ENCODE results near the gene CACNA2D3.

The CACNA2D3 gene

GRCh38 chr3:54341811-54342210 is 219.5 kb downstream of the CACNA2D3 start:
- no peak overlapping the region for H4K91ac ChIP-seq (ENCODE audit: low read depth, low read length, poor library complexity)
- H3K79me1 ChIP-seq (ENCODE audit: low read depth, low read length), result no peaks in the 10 kb centered on the region
- H3K18ac ChIP-seq (ENCODE audit: low read length), result no peak overlapping the region
- H3K23ac ChIP-seq (ENCODE audit: low read depth, low read length, poor library complexity), result no peak overlapping the region
- no peak overlapping the region for H2BK120ac ChIP-seq (ENCODE audit: low read depth, low read length)
- no peak overlapping the region for H2AFZ ChIP-seq (ENCODE audit: low read length)
- H2BK15ac ChIP-seq (ENCODE audit: low read length), result no peak overlapping the region
- no peak for DNase-seq (ENCODE audit: low spot score)
- no peak overlapping the region for H3K4ac ChIP-seq (ENCODE audit: low read length)
- H2BK12ac ChIP-seq (ENCODE audit: low read length), result no peak overlapping the region
- H3K4me3 ChIP-seq (ENCODE audit: low read length in 2 of 2), result no peak overlapping the region
- H2BK5ac ChIP-seq (ENCODE audit: low read length), result no peak overlapping the region
- no peaks in the 10 kb centered on the region for H3K4me1 ChIP-seq (ENCODE audit: control insufficient read depth in 2 of 2, insufficient read depth in 1 of 2, low read depth in 1 of 2, low read length in 2 of 2)
- no peaks in the 10 kb centered on the region for H3K36me3 ChIP-seq (replicated peaks in 1 of 2; ENCODE audit: control insufficient read depth in 2 of 2, insufficient read depth in 2 of 2, low read length in 2 of 2)
- no peaks in the 10 kb centered on the region for H3K9me3 ChIP-seq (replicated peaks in 1 of 2; ENCODE audit: control insufficient read depth in 2 of 2, insufficient read depth in 1 of 2, low read depth in 1 of 2, low read length in 2 of 2)
- H2AK5ac ChIP-seq (ENCODE audit: low read depth, low read length), result no peak overlapping the region
- no peak overlapping the region for H3K4me2 ChIP-seq (ENCODE audit: insufficient read depth, low read length, poor library complexity, severe bottlenecking)
- WGBS, 2 donors (ENCODE audit: extremely low coverage in 2 of 2, insufficient read length in 2 of 2, insufficient replicate concordance in 1 of 2), result no CpG with 5 or more reads among the region's 2 CpGs
- no peaks in the 10 kb centered on the region for H3K27me3 ChIP-seq (ENCODE audit: control insufficient read depth in 3 of 3, insufficient read depth in 3 of 3, low read depth in 1 of 3, low read length in 3 of 3)
- H3K14ac ChIP-seq (ENCODE audit: low read length), result no peak overlapping the region
- no peak overlapping the region for H3K9ac ChIP-seq (ENCODE audit: low read depth, low read length, poor library complexity)
- no peak overlapping the region for H3K27ac ChIP-seq (replicated peaks; ENCODE audit: low read length)
- no peak overlapping the region for H4K8ac ChIP-seq (ENCODE audit: low read depth, low read length)

- Histone ChIP-seq H3K36me3 (replicated peaks in 1 of 2; ENCODE audit: control insufficient read depth in 2 of 2, insufficient read depth in 2 of 2, low read length in 2 of 2) (no peaks in the 10 kb centered on the region), H4K8ac (ENCODE audit: low read depth, low read length) (peak overlapping the region; percentile 52), H3K9me3 (replicated peaks in 1 of 2; ENCODE audit: control insufficient read depth in 2 of 2, insufficient read depth in 1 of 2, low read depth in 1 of 2, low read length in 2 of 2) (no peaks in the 10 kb centered on the region), H3K4me3 (ENCODE audit: low read length in 2 of 2) (no peak overlapping the region), H3K18ac (ENCODE audit: low read length) (peak overlapping the region; percentile 54), H2BK12ac (ENCODE audit: low read length) (no peak overlapping the region), H3K9ac (ENCODE audit: low read depth, low read length, poor library complexity) (no peak overlapping the region), H2AFZ (ENCODE audit: low read length) (no peak overlapping the region), H2AK5ac (ENCODE audit: low read depth, low read length) (peak overlapping the region; percentile 13), H4K91ac (ENCODE audit: low read depth, low read length, poor library complexity) (no peak overlapping the region), H2BK120ac (ENCODE audit: low read depth, low read length) (no peak overlapping the region), H3K4me1 (ENCODE audit: control insufficient read depth in 2 of 2, insufficient read depth in 1 of 2, low read depth in 1 of 2, low read length in 2 of 2) (no peaks in the 10 kb centered on the region), H3K23ac (ENCODE audit: low read depth, low read length, poor library complexity) (no peak overlapping the region), H3K4me2 (ENCODE audit: insufficient read depth, low read length, poor library complexity, severe bottlenecking) (no peak overlapping the region), H3K27me3 (ENCODE audit: control insufficient read depth in 3 of 3, insufficient read depth in 3 of 3, low read depth in 1 of 3, low read length in 3 of 3) (no peaks in the 10 kb centered on the region), H2BK5ac (ENCODE audit: low read length) (no peak overlapping the region), H3K14ac (ENCODE audit: low read length) (no peak overlapping the region), H3K4ac (ENCODE audit: low read length) (no peak overlapping the region), H3K79me1 (ENCODE audit: low read depth, low read length) (no peaks in the 10 kb centered on the region), H3K27ac (replicated peaks; ENCODE audit: low read length) (no peak overlapping the region), H2BK15ac (ENCODE audit: low read length) (no peak overlapping the region)
- no CpG with 5 or more reads among the region's 9 CpGs for WGBS, 2 donors (ENCODE audit: extremely low coverage in 2 of 2, insufficient read length in 2 of 2, insufficient replicate concordance in 1 of 2)
- DNase-seq (ENCODE audit: low spot score), result no peak
These were observed 220.3 kb downstream of the CACNA2D3 start for GRCh38 chr3:54342676-54343075.

- Histone ChIP-seq H3K4me1 (ENCODE audit: control insufficient read depth in 2 of 2, insufficient read depth in 1 of 2, low read depth in 1 of 2, low read length in 2 of 2) (no peaks in the 10 kb centered on the region), H3K27me3 (ENCODE audit: control insufficient read depth in 3 of 3, insufficient read depth in 3 of 3, low read depth in 1 of 3, low read length in 3 of 3) (no peaks in the 10 kb centered on the region), H2BK5ac (ENCODE audit: low read length) (no peak overlapping the region), H3K9ac (ENCODE audit: low read depth, low read length, poor library complexity) (no peak overlapping the region), H3K14ac (ENCODE audit: low read length) (no peak overlapping the region), H4K8ac (ENCODE audit: low read depth, low read length) (no peak overlapping the region), H3K4me2 (ENCODE audit: insufficient read depth, low read length, poor library complexity, severe bottlenecking) (no peak overlapping the region), H3K79me1 (ENCODE audit: low read depth, low read length) (no peaks in the 10 kb centered on the region), H2BK15ac (ENCODE audit: low read length) (no peak overlapping the region), H2AFZ (ENCODE audit: low read length) (no peak overlapping the region), H2BK120ac (ENCODE audit: low read depth, low read length) (no peak overlapping the region), H2BK12ac (ENCODE audit: low read length) (no peak overlapping the region), H2AK5ac (ENCODE audit: low read depth, low read length) (no peak overlapping the region), H3K36me3 (replicated peaks in 1 of 2; ENCODE audit: control insufficient read depth in 2 of 2, insufficient read depth in 2 of 2, low read length in 2 of 2) (no peaks in the 10 kb centered on the region), H3K18ac (ENCODE audit: low read length) (no peak overlapping the region), H3K9me3 (replicated peaks in 1 of 2; ENCODE audit: control insufficient read depth in 2 of 2, insufficient read depth in 1 of 2, low read depth in 1 of 2, low read length in 2 of 2) (no peaks in the 10 kb centered on the region), H4K91ac (ENCODE audit: low read depth, low read length, poor library complexity) (no peak overlapping the region), H3K23ac (ENCODE audit: low read depth, low read length, poor library complexity) (no peak overlapping the region), H3K4ac (ENCODE audit: low read length) (no peak overlapping the region), H3K4me3 (ENCODE audit: low read length in 2 of 2) (no peak overlapping the region), H3K27ac (replicated peaks; ENCODE audit: low read length) (no peak overlapping the region)
- no peak for DNase-seq (ENCODE audit: low spot score)
- no CpG with 5 or more reads among the region's 1 CpG for WGBS, 2 donors (ENCODE audit: extremely low coverage in 2 of 2, insufficient read length in 2 of 2, insufficient replicate concordance in 1 of 2)
These were observed 221.1 kb downstream of the CACNA2D3 start for GRCh38 chr3:54343495-54343894.

GRCh38 chr3:54344601-54345231 is 222.4 kb downstream of the CACNA2D3 start:
- H3K4me2 ChIP-seq (ENCODE audit: insufficient read depth, low read length, poor library complexity, severe bottlenecking), result no peak overlapping the region
- H3K9me3 ChIP-seq (replicated peaks in 1 of 2; ENCODE audit: control insufficient read depth in 2 of 2, insufficient read depth in 1 of 2, low read depth in 1 of 2, low read length in 2 of 2), result no peaks in the 10 kb centered on the region
- H3K27ac ChIP-seq (replicated peaks; ENCODE audit: low read length), result no peak overlapping the region
- H2AFZ ChIP-seq (ENCODE audit: low read length), result peak overlapping the region; percentile 42
- no peak overlapping the region for H2BK15ac ChIP-seq (ENCODE audit: low read length)
- no peaks in the 10 kb centered on the region for H3K27me3 ChIP-seq (ENCODE audit: control insufficient read depth in 3 of 3, insufficient read depth in 3 of 3, low read depth in 1 of 3, low read length in 3 of 3)
- no peak overlapping the region for H2BK120ac ChIP-seq (ENCODE audit: low read depth, low read length)
- H3K9ac ChIP-seq (ENCODE audit: low read depth, low read length, poor library complexity), result no peak overlapping the region
- no peak overlapping the region for H3K4ac ChIP-seq (ENCODE audit: low read length)
- H4K91ac ChIP-seq (ENCODE audit: low read depth, low read length, poor library complexity), result no peak overlapping the region
- H3K18ac ChIP-seq (ENCODE audit: low read length), result no peak overlapping the region
- peaks cover 0 to 8% of the 10 kb centered on the region in 2 donors for H3K4me1 ChIP-seq (ENCODE audit: control insufficient read depth in 2 of 2, insufficient read depth in 1 of 2, low read depth in 1 of 2, low read length in 2 of 2)
- H3K36me3 ChIP-seq (replicated peaks in 1 of 2; ENCODE audit: control insufficient read depth in 2 of 2, insufficient read depth in 2 of 2, low read length in 2 of 2), result no peaks in the 10 kb centered on the region
- H3K14ac ChIP-seq (ENCODE audit: low read length), result no peak overlapping the region
- H2BK12ac ChIP-seq (ENCODE audit: low read length), result no peak overlapping the region
- no peak overlapping the region for H4K8ac ChIP-seq (ENCODE audit: low read depth, low read length)
- H2AK5ac ChIP-seq (ENCODE audit: low read depth, low read length), result no peak overlapping the region
- no peak overlapping the region for H3K4me3 ChIP-seq (ENCODE audit: low read length in 2 of 2)
- no peak overlapping the region for H3K23ac ChIP-seq (ENCODE audit: low read depth, low read length, poor library complexity)
- H2BK5ac ChIP-seq (ENCODE audit: low read length), result no peak overlapping the region
- DNase-seq (ENCODE audit: low spot score), result no peak
- H3K79me1 ChIP-seq (ENCODE audit: low read depth, low read length), result no peaks in the 10 kb centered on the region
- no CpG with 5 or more reads among the region's 8 CpGs for WGBS, 2 donors (ENCODE audit: extremely low coverage in 2 of 2, insufficient read length in 2 of 2, insufficient replicate concordance in 1 of 2)

Measured in neuronal stem cell (in vitro differentiated cells).